GM21367 (cell line): ENCODE measurements around the gene RASGRF2.

Experiments used
- ATAC-seq: cut with Tn5 transposase; IDR thresholded peaks from one replicate; pipeline ENCODE4 v1.9.1; 2021; ENCODE audit not compliant: unreplicated experiment

The RASGRF2 gene

DNA sequence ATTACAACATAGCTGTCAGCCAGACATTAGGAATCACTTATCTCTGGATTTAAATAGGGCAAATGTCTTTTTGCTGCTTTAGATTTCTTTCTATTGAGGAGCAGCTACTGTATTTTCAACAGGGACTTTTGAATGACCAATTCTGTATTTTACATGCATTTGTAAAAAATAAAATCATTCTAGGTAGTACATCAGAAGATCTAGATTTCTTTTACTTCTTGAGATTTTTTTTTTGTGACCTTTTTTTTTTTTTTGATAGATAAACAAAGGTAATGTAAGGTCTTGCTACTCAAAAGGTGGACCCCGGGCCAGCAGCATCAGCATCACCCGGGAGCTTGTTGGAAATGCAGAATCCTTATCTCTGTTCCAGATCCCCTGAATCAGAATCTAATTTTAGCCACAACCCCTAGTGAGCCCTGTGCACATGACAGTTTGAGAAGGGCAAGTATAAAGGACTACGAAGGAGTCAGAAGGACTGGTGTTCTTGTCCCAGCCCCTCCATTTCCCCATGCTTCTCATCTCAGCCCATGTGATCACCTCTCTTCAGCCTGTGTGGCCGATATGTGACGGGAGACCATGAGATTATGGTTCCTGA lies 235.3 kb downstream of the RASGRF2 start:
- no peak for ATAC-seq

DNA sequence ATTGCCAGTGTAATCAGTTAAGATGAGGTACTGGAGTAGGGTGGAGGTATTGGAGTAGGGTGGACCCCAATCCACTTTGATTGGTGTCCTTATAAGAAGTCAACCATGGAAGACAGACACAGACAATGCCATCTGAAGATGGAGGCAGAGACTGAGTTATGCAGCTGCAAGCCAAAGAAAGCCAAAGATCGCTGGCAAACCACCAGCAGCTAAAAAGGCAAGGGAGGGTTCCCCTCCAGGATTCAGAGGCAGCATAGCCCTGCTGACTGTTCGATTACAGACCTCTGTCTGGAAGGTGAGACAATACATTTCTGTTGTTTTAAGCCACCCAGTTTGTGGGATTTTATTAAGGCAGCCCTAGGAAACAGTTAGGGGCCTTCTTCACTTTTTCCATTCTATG lies 242.5 kb downstream of the RASGRF2 start:
- no peak for ATAC-seq

DNA sequence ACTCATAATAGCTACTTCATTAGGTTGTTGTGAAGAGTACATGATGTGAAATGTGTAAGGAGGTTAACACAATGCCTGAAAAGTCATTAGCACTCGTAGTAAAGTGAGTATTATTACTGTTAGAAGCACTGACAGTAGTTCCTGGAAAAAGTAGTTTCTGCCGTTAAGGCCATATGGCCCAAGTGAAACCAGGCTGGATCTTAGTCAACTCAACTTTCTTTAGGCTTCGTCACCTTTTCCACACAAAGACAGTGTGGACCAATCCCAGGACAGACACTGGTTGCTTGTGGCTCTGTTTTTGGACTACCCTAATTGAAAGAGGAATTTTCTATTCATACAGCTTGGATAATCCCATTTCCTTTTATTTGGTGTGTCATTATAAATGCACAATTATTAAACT lies 243.6 kb downstream of the RASGRF2 start:
- no peak for ATAC-seq

DNA sequence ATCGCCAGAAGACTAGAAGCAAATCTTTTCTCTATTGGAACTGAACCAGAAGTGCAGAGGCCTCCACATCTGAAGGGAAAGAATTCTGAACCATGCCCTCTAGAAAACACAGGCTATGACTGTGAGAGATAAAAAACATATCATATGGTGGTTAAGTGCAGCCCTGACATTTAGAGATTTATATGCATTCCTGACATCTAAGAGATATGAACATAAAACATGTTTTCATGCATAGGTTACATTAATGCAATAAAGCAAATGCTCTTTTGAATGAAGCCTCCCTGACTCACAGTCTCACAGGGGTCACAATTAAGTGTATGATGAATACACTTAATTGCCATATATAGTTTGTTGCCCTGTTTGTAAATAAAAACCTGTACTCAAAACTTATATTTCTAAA lies 244.0 kb downstream of the RASGRF2 start:
- ATAC-seq, result no peak

DNA sequence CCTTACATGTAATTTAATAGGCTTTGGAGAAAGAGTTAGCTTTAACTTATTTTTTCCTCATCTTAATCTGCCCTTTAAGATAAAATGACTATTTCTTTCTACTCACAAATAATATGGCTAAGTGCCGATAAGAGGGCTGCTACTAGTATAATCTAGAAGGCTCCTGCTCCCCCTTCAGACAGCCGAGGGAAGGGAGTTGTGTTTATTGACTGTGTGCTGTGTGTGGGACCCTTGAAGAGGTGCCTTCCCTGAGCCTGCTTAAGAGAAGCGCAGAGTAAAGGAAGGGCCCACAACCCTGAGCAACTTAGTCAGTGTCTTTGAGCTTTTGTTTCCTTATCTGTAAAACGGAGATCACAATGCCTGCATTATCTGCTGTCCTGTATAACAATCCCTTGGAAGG lies 244.9 kb downstream of the RASGRF2 start:
- no peak for ATAC-seq

DNA sequence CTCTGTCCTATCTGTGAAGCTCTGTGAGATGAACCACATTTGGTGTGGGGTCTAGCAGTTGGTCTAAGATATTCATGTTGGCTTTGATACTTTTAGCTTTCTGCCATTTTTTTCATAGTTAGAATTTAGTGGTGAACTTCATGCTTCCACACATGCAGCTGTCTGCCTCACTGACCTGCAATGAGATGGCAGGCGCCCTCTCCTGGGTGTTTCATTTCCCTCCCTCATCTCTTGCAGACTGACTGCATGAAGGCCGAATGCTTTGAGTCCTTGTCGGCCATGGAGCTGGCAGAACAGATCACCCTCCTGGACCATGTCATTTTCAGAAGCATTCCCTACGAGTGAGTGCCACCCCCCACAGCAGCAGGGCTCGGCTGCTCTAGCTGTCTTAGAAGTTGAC lies 246.8 kb downstream of the RASGRF2 start:
- ATAC-seq, result no peak

DNA sequence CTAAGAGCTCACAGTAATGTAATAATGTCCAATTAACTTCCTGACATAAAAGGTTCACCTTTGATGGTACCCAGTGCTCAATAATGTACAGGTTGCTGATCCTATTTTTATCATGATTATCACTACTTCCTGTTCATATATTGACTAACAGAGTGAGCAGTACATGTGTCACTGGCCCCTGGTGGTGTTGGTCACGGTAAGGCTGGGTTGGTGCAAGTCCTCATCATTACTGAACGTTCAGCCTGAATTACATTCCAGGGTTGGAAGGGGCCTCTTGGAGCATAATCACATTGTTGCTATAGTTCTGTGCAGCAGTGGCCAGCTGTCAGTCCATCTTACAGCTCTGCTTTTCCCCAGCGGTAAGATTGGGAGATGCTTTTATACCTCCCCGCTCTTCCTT lies 248.7 kb downstream of the RASGRF2 start:
- ATAC-seq, result no peak

DNA sequence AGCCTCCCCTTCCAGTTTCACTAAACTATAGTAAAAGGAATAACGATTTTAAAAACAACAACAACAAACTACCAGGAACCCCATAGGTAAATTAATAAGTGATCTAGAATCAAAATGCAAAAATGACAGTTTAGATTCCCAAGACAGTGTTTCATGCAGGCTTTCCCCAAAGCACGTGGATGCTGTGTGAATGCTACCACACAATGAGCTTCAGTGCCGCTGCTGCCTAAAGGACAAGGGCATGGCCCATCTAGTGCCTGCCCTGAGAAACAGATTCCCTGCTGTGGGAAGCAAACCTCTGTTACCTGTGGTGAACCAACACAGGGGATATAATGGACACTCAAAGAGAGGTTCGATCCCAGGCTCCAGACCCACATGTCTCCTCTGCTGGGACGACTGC lies 249.2 kb downstream of the RASGRF2 start:
- ATAC-seq, result no peak

DNA sequence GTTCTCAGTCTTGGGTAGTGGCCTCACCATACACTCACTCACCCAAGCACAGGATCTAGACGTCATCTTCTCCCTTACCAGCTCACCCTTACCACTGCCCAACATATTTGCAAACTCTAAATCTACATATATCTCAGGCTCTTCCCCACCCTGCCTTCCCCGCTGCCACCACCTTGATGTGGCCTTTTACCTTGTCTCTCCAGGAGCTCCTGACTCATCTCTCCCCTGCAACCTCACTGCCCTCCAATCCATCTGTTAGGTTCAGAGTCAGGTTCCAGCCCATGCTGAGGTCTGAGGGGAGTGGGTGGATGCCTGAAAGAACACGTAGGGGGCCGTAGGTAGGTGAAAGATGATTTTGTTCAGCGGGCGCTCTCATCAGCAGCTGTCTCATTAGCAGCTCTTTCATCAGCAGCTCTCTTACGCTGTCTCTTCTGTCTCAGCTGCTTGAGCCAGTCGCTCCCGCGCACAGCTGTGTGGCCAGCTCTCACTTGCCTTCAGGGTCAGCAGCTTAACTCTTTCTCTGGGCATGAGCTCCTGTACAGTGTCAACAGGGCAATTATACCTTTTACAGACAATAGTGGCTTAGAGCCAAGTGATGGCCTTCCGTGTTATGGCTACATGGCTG lies 249.8 kb downstream of the RASGRF2 start:
- no peak for ATAC-seq

DNA sequence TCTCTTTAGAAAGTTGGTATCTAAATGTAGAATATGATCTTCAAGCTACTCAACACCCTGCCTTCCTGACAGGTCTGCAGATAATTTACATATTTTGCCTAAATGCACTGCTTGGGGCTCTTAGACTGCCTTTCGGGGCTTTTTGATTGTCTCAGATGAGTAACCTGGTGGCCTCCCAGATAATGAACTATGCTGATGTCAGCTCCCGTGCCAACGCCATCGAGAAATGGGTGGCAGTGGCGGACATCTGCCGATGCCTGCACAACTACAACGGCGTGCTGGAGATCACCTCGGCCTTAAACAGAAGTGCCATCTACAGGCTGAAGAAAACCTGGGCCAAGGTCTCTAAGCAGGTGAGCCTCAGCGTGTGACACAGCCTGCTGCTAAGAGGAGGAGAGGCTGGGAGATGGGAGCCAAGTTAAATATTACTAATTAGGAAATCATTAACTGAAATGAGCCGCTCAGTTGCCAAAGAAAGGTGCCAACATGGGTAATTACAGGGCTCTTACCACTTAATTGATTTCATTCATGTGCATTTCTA lies 252.1 kb downstream of the RASGRF2 start:
- ATAC-seq, result peak; percentile 55

DNA sequence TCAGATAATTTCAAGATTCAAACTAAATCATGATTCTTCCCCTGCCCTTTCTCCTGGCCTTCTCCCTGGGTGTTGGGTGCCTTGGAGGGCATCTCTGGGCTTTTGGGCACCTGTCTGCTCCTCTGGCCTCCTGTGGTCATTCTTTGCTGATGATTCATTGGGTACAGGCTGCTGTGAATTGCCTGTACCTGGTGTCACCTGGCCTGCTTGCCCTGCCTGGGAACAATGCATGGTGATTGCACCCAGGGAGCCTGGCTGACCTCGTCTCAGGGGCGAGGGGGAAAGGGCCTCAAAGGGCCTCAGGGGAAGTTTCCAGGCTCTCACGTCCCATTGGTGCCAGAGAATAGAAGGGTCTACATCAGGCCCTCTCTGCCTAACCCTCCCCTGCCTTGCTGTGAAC lies 252.9 kb downstream of the RASGRF2 start:
- ATAC-seq, result no peak

DNA sequence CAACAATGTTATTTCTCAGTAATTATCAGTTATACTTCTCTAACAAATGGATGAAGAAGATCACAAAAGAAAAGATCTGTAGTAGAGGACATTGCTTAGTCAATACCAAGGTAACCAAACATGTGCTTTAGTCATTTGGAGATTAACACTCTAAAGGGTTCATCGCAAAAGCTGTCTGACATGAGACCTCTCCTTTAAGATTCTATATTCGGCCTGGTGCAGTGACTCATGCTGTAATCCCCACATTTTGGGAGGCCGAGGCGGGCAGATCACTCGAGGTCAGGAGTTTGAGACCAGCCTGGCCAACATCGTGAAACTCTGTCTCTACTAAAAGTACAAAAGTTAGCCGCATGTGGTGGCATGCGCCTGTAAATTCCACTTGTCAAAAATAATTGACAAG lies 254.7 kb downstream of the RASGRF2 start:
- no peak for ATAC-seq

DNA sequence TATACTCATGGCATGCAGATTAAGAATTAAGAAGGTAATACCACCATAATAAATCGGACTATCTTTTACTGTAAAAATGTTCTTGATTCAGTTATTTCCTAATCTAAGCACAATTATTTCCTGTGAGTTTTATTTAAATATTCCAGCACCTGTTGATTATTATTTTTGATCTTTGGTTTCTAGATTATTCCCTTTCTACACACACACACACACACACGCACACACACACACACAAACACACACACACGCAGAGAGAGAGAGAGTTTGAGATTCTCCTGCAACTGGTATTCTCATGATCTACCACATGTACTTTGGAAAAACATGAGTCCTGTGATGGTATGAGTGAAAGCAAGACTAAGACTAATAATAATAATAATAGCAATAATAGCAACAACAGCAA lies 256.0 kb downstream of the RASGRF2 start:
- no peak for ATAC-seq

DNA sequence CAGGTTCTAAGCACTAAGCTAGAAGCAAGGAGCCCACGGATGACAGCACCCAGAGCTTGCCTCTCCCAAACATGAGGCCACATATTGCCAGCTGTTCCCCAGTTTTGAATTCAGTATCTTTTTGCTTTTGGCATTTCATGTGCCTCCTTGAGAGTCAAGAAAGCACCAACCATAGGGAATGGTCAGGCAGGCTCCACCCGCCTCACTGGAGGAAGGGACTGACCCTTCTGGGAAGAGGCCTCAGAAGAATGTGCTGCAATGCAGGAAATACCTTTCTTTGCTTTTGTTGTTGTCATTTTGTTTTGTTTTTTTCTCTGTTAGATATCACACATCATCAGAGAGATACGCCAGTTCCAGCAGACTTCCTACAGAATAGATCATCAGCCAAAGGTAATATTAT lies 259.2 kb downstream of the RASGRF2 start:
- no peak for ATAC-seq

DNA sequence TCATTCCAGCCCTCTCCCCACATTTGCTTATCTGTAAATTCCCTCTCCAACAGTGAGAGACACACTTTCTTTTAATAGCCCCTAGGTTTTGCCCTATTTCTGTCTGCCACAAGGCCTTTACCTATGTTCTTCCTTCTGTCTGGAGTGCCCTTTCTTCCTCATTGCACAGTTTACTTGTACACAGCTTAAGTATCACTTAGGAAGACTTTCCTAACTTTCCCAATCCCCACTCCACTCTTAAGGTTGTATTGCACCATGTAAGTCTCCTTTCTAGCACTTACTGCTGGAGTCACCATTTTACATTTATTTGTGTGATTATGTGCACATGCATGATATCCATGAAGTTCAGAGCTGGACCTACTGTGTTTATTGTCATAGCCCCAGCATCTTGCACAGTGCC lies 262.1 kb downstream of the RASGRF2 start:
- ATAC-seq, result no peak

DNA sequence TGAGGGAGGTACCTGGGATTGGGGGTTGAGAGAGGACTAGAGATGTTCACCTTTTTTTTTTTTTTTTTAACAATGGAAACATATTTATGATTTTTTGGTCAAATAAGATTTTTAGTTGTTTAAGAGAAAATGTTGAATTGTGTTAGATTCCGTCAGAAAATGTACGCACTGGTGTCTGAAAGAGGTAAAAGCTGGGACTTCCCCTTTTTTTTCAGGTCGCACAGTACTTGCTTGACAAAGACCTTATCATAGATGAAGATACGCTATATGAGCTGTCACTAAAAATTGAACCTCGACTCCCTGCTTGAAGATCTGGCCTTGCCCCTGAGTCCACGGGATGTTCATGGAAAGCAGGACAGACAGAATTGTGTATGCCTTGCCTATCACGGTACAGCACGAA lies 265.3 kb downstream of the RASGRF2 start:
- no peak for ATAC-seq

DNA sequence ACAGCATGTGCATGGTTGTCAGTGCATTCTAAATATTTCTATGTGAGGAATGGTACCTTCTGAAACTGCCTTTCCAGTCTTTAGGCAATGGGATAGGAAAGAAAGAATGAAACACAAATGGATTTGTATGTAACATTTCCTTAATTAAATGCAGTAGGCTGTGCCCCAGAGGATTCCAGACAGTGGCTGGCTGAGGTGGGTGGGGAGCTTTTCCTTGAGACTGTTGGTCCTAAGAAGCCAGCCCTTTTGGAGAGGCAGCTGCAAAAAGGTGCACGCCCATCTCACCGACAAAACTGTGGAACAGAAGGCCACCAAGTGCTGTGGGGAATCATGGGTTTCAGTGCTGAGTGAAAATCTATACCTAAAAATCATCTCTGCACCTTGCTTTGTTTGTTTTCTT lies 266.1 kb downstream of the RASGRF2 start:
- no peak for ATAC-seq

DNA sequence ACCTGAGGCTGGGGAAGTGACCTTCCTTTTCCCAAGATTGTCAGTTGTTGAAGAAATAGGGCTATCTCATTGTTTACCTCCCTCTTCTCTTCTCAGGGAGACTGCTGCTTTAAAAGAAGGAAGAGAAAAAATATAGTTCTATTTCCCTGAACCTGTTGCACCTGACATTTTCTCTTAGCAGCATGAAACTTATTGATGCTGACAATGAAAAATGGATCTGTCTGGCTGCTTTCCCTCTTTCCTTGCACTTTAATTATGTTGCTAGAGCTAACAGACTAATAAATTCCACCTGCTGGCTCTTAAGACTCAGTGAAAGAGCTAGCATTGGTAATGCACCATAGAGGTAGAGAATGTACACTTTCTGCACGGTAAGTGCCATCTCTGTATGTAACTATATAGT lies 266.8 kb downstream of the RASGRF2 start:
- no peak for ATAC-seq

DNA sequence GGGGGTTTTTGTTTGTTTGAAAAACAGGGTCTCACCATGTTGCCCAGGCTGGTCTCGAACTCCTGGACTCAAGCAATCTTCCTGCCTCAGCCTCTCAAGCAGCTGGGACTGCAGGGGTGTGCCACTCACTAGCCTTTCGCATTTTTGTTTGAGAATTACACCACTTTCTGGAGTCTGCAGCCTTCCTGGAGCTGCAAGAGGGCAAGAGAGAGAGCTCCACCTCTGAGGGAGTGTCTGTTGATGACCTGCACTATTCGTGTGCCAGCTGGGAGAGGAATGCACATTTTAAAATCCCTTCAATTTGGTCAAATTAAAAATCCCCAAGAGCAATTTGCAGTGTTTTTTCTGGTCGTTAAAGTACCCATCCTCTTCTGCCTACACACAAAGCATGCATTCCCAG lies 267.9 kb downstream of the RASGRF2 start:
- ATAC-seq, result no peak

DNA sequence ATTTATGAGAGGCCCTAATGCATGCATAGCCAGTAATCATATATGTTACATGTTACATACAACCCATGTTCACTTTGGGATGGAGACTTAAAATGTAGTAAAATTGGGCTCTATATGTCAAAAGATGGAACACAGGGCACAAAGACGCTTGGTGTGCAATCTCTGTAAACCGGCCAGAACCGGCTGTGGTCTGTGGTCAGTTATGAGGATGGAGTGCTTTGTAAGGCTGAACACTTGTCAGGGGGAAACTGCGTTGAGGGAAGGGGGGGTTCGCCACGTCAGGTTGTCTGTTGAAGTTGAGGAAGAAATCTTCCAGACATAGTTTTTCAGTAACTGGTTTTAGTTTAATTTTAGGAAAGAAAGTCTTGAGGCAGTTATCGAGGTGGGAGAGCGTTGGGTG lies 270.3 kb downstream of the RASGRF2 start:
- ATAC-seq, result no peak

DNA sequence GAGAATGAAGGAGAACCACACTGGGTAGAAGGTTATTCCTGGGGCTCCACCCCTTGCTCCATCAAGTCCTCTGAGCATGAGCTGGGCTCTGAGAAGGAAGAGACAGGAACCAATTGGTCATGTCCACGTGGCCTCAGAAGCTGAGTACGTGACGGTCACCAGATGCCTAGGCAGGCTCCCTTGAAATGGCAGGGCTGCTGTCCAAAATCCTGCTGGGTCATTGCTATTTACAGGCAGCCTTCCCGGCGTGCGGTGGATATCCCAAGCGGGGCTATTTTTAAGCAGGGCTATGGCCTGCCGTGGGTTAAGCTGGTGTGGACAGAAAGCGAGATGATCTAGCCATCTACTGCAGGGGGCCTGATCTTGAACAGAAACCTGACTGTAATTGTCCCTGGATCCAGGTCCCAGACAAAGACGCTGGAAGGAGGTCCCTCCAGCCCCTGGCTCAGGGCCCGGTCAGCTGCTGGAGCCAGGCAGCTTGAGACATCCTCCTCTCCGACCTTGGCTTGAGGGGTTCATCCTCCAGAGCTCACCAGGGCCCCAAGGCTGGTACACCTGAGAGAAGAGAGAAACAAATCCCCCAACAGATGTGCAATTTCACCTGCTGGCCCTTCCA lies 272.4 kb downstream of the RASGRF2 start:
- ATAC-seq, result no peak

DNA sequence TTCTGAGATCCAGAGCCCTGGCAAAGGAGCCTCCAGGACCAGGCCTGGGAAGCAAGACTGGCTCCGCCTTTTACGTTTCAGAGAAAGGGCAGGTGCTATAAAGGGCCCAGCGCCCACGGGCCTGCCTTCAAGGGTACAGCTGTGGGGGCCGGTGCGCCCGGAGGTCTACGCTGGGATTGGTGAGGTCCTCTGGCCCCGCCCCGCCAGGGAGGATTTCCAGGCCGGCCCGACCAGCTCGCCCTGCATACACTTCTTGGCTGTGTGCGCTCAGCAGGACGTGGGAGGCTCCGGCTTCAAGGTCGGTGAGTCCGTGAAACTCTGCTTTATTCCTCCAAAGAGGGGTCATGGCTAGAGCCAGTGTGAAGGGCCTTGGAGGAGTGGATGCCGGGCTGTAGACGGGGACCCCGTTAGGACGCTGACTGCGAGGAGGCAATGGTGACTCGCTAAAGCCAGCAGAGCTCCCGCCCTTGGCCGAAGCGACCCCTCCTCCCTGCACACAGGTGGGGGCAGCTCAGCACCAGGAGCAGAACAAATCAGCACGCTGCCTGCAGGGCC lies 273.0 kb downstream of the RASGRF2 start, which contains the start of gene CKMT2:
CKMT2 (plus strand) TSS at position 243 of the 555 bp plus-strand sequence. CDS start 17,811 bp downstream, outside the sequence.
- no peak for ATAC-seq
